GM06990 (cell line): ENCODE results near the gene TLE6.

Experiments
- DNase-seq: peaks from one replicate; pipeline ENCODE4 v3.0.0-alpha.2; 2011; ENCODE audit not compliant: insufficient read length; ENCODE audit errors: extremely low read depth
- H3K27me3 ChIP-seq: replicated peaks from 2 replicates; pipeline ENCODE4 v1.6.0; 2011; ENCODE audit warnings: low read length; ENCODE audit not compliant: control insufficient read depth, insufficient read depth
- H3K36me3 ChIP-seq: 2 replicates; pipeline ENCODE4 v1.5.1; 2011; ENCODE audit warnings: low read length; ENCODE audit not compliant: control insufficient read depth, insufficient read depth
- H3K4me3 ChIP-seq: replicated peaks from 2 replicates; pipeline ENCODE4 v1.5.1; 2011; ENCODE audit warnings: low read depth, mild to moderate bottlenecking, control low read depth, low read length
- TF ChIP-seq, protein P1 (sequence below): IDR thresholded peaks from 2 replicates; pipeline ENCODE4 v1.5.1; 2011; ENCODE audit warnings: low read length, control low read depth, mild to moderate bottlenecking, inconsistent platforms; ENCODE audit not compliant: insufficient read depth, poor library complexity, severe bottlenecking

The TLE6 gene

DNA sequence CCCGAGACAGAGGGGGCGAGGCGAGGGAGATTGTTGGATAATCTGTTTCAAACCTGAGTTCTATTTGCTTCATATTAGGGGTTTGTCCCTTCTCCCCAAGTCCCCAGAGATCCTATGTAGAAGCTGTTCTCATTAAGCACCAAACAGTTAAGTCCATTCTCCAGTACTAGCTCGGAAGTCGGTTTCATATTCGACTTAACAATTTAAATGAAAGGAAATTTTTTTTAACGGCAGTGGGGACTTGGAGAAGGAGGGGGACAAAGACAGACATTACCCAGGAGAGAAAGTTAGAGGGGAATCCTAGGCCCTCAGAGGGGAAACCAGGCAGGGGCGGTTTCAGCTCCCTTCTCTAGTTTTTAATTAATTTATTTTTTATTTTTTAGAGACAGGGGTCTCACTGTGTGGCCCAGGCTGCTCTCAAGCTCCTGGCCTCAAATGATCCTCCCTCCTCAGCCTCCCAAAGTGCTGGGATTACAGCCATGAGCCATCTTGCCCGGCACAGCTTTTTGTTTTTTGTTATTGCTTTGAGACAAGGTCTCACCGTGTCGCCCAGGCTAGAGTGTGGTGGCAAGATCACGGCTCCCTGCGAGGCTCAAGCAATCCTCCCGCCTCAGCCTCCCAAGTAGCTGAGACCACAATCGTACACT lies 65.4 kb downstream of the TLE6 start:
- TF ChIP-seq, protein P1, sequence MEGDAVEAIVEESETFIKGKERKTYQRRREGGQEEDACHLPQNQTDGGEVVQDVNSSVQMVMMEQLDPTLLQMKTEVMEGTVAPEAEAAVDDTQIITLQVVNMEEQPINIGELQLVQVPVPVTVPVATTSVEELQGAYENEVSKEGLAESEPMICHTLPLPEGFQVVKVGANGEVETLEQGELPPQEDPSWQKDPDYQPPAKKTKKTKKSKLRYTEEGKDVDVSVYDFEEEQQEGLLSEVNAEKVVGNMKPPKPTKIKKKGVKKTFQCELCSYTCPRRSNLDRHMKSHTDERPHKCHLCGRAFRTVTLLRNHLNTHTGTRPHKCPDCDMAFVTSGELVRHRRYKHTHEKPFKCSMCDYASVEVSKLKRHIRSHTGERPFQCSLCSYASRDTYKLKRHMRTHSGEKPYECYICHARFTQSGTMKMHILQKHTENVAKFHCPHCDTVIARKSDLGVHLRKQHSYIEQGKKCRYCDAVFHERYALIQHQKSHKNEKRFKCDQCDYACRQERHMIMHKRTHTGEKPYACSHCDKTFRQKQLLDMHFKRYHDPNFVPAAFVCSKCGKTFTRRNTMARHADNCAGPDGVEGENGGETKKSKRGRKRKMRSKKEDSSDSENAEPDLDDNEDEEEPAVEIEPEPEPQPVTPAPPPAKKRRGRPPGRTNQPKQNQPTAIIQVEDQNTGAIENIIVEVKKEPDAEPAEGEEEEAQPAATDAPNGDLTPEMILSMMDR: no peak
- Histone ChIP-seq H3K27me3 (no peaks in the 10 kb centered on the region), H3K4me3 (no peak overlapping the region), H3K36me3 (no peaks in the 10 kb centered on the region)
- no peak for DNase-seq
